ENCODE measurements around the gene ISG20L2.

ISG20L2 gene

DNA sequence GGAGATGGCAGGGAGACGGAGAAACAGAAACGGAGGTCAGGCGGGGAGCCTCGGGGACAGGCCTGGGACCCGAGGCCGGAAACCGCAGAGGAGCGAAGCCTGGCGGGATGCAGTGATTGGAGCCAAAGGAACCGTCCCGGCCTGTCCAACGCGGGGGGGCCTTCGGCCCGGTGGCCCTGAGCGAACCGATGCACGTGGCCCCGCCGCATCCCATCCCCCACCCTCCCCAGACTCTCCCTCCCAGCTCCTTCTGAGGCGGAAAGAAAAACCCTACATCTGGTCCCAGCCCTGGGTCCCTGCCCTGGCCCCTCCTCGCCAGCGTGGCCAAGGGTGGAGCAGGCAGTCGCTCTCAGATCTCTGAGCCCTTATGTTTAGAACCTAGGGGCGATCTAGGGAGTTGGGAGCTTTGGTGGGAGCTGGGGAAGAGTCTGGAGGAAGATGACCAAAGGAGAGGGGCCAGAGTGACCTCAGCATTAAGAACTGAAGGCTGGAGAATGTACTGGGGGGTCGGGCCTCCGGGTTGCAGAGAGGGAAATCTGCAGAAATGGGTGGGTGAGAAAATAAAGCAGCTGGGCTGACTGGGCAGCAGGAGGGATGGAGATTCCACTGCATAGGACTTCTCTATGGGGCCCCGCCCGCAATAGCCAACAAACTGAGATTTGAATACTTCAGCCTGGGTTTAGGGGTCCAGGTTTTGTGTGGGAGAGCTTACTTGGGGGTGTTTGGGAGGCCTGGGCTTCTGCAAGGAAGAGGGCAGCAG, 21.7 kb downstream of the ISG20L2 start:
- no peak for DNase-seq (ENCODE audit: low spot score)

DNA sequence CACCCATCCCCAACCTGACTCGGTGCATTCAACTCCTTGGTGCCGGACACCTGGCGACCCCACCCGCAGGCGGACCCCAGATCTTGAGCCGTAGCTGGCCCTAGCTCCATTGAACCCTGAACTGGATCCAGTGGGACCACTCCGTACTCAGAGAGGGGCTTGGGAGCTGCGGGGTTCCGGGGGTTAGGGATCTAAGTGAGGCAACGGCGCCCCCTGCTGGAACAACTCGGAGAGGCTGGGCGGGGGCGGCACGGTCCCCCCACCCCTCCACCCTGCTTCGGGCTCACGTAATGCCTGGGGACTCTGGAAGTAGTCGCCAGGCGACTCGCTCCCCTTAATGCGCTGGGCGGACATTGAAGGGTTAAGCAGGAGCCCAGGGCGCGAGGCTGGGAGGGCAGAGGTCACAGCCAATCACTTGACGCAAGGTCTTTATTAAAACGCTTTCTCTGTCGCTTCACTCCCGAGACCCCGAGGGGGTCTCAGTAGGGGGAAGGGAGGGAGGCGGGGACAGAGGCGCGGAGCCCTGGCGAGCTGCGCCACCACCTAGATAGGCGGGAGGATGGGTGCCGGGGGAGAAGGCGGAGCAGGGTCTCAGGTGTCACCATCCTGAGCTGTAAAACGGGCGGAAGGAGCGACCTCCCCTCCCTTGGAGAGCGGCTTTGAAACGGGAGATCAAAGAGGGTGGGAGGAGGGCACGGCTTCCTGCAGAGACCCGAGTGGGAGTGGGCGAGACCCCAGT, 22.5 kb downstream of the ISG20L2 start:
- DNase-seq (ENCODE audit: low spot score), result peak; percentile 58

DNA sequence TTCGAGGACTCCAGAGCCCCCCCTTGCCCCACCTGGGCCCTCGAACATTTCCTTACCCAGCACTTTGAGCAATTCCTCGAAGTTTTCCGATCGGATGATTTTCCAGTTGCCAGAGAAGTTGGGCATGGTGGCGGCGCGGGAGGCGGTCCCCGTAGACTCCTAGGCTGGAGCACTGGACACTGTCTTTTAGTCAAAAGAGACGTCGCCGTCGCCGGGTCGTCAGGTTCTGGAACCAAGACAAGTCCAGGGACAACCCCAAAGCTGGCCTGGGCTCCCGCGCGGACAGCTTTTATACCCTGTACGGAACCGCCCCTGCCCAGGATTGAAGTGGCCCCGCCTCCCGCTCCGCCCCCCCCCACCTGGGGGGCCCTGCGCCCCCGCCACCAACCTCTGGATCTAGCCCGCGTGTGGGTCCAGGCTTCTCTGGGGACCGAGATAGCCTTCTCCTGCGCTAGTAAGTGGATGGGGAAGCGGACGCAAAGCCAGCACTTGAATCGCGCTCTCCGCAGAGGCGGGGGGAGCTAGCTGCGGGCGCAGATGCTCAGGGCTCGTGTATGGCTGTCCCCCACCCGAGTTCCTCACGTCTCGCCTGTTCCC, 23.1 kb downstream of the ISG20L2 start, which contains the start of gene CRABP2:
TSS of gene CRABP2 (minus strand) at position 263 of the 597 bp plus-strand sequence. CDS start at position 126, 137 bp downstream.
- DNase-seq (ENCODE audit: low spot score), result no peak

DNA sequence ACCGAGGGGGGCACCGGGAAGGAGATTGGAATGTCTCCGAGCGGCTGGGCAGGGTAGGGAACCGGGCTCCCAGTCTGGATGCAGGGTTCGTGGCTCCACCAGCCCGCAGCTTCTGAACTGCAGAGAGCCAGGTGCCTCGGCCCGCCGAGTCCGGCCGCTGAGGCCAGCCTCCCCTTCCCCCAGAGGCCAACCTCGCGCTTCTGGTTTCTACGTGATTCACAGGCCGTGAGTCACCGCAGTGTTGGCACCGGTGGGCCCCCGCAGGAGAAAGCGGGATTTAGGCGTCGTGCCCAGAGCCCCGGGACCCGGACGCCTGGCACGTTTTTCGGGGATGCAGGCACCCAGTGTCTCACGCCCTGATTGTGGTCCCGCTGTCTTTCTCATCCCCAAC, 23.6 kb downstream of the ISG20L2 start:
- DNase-seq (ENCODE audit: low spot score), result peak; percentile 21

GRCh38 chr1:156704166-156704711, 24.3 kb downstream of the ISG20L2 start:
- no peak for DNase-seq (ENCODE audit: low spot score)

DNA sequence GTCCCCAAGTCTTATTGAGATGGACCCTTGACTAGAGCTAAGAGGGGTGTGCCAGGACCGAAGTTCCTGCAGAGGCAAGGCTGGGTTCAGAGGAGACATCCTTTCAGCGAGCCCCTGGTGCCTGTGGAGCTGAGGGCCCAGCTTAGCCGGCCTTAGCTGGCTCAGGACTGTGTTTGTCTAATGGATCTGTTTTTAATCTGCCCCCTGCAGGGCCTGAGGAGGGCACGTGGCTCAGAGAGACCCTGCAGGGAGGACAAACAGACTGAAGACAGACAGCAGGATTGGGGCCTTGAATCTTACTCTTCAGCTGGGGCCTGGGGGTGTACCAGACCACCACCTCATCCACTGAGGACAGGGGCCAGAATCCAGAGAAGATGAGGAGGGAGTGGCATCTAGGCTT, 24.8 kb downstream of the ISG20L2 start:
- no peak for DNase-seq (ENCODE audit: low spot score)

GRCh38 chr1:156703336-156703735, 25.2 kb downstream of the ISG20L2 start:
- no peak for DNase-seq (ENCODE audit: low spot score)

DNA sequence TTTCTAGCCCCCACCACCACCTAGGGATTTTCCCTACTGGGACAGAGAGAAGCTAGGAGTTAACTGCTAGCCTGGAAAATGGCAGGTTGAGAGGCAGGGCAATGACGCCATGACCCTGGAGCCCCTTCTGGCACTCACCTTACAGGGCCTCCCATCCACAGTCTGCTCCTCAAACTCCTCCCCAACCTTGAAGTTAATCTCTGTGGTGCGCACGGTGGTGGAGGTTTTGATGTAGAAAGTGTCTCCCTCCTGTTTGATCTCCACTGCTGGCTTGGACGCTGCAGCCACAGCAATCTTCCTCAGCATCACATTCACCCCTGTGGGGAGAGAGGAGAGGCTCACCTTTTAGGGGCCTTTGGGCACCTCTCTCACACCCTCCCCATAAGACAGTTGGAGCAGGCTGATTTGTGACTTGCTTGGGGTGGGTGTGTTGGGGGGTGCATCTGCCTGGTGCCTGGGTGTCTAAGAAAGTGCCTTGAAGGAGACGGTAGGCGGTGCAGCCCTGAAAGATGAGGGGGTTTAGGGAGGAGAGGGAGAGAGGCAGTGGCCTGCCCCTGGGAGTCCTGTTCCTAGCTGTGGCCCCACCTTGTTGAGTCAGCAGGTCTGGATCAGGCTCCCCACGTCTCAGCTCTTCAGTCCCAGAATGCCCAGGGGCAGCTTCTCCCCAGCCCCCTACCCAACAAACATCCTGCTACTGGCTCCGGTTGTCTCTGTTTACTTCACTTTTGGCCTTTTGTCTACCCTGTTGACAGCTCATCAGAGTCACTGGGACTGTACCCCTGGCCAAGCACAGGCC, 27.6 kb downstream of the ISG20L2 start:
- no peak for DNase-seq (ENCODE audit: low spot score)

GRCh38 chr1:156698995-156699394, 29.6 kb downstream of the ISG20L2 start:
- no peak for DNase-seq (ENCODE audit: low spot score)

DNA sequence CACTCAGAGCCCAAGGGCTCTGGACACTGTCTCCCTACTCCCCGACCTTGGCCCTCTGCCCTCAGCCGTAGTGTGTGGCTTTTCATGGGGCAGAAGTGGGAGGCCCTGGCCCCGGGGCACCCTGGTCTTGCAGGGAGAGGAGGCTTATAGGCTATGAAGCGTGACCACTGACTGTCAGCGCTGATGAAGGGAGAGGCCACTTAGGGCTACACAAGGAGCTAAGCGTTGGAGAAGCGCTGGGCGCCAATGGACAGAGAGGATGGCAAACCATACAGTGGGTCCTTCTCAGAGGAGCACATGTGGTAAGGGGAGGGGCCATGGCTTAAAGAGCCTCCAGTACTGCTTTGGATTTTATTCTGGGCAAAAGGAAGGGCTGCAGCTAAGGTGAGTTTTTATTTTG, 31.1 kb downstream of the ISG20L2 start:
- DNase-seq (ENCODE audit: low spot score), result no peak

DNA sequence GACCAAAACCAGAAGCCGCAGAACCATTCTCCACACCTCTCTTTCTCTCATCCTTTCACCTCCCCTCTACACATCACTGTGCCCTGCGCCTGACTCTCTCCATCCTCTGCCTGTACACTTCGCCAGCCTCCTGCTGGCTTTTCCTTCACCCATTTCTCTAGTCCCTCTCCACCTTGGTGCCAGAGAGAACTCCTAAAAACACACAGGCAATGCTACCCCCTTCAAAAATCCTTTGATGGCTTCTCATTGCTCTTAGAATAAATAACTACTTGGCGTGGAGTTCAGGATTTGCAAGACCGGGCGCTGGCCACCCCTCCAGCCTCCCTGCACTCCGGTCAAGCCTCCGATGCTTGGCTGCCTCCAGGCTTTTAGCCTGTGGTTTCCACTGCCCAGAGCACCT, 31.8 kb downstream of the ISG20L2 start:
- no peak for DNase-seq (ENCODE audit: low spot score)

GRCh38 chr1:156694690-156694962, 33.9 kb downstream of the ISG20L2 start:
- DNase-seq (ENCODE audit: low spot score), result no peak

DNA sequence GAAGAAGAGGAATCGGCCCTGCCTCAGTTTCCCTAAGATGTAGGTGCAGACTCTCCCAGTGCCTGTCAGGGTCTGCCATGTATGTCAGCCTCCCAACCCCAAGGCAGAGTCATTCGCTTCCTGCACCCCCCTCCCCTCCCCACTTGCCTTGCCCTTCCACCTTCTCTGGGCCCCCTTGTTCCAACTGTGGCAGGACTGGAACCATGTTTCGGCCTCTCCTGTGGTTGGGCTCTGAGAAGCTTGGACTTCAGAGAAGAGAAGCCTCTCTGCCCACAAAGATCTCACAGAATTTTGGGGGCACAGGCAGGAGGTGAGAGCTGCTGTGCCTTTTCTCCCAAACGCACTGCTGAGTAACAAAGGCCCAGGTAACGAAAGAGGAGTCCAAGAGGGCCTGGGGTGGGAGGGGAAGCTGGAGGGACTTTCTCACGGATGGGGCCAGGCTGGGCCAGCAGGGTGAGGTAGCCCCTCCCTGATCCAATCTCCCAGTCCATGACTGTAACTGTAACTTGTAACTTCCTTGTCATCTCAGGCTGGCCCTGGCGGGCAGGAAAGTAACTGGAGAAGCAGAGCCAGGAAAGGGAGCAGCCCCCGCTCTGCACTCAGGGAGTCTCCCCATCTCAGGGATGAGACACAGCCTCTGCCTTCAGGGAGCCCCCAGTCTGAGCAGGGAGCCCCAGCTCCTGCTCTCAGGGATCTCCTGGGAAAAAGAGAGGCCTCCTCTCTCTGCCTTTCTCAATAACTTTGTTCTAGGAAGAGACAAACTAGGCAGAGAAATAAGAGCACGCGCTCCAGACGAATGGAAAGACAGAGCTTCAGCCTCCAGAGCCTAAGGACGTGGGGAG, 34.5 kb downstream of the ISG20L2 start:
- DNase-seq (ENCODE audit: low spot score), result no peak

DNA sequence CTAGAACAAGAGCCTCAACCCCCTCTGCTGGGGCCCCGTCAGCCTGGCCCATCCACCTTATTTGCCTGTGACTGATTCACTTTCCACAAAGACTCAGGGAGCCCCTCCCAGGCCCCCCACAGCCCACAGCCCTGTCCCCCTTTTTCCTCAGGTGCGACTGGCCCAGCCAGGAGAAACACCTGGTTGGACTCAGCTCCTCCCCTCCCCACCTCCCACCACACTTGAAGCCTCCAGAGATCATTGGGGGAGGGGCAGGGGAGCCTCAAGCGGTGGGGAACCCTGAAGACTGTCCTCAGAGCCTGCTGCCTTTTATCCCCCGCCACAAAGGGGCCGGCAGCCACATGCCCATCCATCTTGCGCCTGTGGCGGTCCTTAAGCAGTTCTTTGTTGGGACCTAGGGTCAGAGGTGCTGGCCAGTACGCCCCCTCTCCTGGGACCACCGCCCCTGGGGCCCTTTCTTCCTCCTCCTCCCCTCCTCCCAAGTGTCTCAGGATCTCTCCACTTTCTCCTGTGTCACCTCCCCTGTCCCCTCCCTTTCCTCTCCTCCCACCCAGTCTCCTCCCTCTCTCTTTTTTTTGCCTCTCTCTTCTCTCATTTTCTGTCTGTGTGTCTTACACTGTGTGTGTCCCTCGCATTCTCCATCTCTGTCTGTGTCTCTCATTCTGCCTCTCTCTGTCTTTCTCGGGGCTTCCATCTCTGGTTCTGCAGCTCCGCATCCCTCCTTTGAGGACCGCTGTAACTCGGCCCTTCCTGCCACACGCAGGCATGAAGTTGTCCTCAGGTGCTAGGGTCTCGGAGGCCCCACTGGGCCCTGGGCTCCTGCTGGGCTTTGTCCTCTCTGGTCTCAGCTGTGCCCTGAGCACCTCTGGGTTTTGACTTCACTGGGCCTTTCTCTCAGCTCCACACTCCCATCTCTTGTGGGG, 35.4 kb downstream of the ISG20L2 start:
- no peak for DNase-seq (ENCODE audit: low spot score)

DNA sequence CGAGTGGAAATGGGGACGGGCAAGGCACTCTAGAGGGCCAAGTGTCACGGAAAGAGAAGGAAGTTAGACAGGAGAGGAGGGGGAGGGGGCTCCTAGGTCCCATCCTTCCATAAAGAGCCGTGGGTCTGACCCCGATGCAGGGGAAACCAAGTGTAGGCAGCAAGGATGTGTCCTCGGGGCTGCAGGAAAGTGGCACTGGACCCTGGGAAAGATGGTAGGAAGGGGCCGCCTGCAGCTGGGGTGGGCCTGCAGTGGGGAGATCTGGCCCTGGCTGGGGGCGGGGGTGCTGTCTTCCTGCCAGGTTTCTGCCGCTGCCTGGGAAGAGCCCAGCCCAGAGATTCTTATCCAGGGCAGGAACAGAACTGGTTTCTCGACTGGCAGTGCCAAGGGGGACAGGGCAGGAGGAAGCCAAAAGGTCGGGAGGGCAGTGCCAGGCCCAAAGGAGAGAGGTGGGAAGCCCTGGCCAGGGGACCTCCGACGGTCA, 36.1 kb downstream of the ISG20L2 start:
- DNase-seq (ENCODE audit: low spot score), result no peak

GRCh38 chr1:156691665-156692440, 36.7 kb downstream of the ISG20L2 start:
- DNase-seq (ENCODE audit: low spot score), result no peak

DNA sequence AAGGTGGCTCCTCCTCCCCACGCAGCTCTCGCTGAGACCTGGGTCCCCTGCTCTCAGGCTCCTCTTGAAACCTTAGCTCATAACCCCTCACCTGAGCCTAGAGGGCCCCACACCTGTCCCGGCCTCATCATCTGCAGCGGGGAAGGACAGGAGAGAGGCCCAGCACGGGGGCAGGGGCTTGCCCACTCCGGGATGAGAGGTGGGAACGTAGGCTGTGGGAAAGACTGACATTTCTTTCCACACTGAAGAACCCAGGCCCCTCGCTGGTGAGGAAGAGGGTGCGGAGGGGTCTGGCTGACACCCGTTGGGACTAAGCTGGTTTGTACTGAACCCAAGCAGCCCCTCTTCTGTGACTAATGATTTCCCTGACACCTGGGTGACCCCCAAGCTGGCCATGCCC, 37.4 kb downstream of the ISG20L2 start:
- no peak for DNase-seq (ENCODE audit: low spot score)

DNA sequence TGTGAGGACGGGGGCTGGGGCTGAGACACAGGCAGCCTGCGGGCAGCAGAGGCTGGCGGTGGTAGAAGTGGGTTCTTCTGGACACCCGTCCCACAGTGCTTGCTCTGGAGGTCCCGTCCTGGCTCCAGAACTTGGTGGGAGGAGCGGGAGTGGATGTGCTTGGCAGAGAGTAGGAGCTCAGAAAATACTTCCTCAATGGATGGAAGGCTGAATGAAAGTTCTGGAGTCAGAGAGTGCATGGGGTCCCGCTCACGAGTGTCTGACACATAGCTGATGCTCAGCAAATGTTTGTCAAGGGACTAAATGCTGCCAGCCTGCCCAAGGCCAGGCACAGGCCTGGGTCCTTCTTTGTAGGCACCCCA, 37.9 kb downstream of the ISG20L2 start:
- DNase-seq (ENCODE audit: low spot score), result no peak

GRCh38 chr1:156689953-156690674, 38.5 kb downstream of the ISG20L2 start:
- DNase-seq (ENCODE audit: low spot score), result no peak
